GM12872 (cell line): ENCODE data around the gene SMAD5.

Source experiments
- TF ChIP-seq, protein P1 (sequence below): IDR thresholded peaks from 3 replicates; pipeline ENCODE4 v1.5.1; 2011; ENCODE audit warnings: low read depth, mild to moderate bottlenecking, low read length, moderate library complexity; ENCODE audit not compliant: insufficient read depth

SMAD5 gene

DNA sequence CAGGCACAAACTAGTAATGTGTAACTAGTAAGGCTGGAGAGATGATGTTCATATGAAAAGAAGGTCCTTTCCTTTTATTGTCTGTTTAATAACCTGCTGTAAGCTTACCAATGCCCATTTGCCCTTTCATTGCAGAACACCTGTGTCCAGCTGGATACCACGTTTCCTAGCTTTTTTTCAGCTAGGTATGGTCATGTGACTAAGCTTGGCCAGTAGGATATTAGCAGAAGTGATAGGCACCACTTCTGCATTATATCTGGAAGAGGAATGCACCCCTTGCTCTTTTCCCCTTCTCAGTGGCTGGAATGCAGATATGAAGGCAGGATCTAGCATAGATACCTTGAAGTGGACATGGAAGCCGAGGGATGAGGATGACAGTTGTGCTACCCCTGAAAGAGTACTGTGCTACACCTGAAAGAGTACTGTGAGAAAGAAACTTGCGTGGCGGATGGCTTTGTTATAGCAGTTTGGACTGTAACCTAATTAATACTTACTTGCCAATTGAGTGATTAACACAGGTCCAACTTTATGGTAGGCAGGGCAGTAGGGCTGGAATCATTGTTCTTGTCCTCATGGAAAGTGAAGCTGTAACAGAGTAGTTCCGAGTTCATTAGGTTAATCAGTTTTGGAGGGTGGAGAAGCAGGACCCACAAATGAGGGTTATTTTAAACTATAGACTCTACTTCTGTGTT lies 53.5 kb downstream of the SMAD5 start:
- TF ChIP-seq, protein P1, sequence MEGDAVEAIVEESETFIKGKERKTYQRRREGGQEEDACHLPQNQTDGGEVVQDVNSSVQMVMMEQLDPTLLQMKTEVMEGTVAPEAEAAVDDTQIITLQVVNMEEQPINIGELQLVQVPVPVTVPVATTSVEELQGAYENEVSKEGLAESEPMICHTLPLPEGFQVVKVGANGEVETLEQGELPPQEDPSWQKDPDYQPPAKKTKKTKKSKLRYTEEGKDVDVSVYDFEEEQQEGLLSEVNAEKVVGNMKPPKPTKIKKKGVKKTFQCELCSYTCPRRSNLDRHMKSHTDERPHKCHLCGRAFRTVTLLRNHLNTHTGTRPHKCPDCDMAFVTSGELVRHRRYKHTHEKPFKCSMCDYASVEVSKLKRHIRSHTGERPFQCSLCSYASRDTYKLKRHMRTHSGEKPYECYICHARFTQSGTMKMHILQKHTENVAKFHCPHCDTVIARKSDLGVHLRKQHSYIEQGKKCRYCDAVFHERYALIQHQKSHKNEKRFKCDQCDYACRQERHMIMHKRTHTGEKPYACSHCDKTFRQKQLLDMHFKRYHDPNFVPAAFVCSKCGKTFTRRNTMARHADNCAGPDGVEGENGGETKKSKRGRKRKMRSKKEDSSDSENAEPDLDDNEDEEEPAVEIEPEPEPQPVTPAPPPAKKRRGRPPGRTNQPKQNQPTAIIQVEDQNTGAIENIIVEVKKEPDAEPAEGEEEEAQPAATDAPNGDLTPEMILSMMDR = no peak

DNA sequence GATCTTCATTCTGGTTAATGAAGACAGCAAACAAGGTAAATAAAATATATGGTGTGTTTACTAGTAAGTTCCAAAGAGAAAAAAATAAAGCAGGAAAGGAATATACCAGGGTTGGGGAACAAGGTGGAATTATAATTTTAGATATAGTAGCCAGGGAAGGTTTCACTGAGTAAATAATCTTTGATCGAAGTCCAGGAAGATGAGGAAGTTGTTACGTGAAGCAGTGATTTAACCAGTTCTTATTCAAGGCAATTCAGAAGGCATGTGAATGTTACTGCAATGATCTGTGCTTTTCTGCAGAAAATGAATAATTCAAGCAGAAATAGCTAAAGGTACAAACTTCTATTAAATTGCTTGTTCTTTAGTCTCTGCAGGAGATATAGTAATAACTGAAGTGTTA lies 54.2 kb downstream of the SMAD5 start:
- TF ChIP-seq, protein P1 = no peak

DNA sequence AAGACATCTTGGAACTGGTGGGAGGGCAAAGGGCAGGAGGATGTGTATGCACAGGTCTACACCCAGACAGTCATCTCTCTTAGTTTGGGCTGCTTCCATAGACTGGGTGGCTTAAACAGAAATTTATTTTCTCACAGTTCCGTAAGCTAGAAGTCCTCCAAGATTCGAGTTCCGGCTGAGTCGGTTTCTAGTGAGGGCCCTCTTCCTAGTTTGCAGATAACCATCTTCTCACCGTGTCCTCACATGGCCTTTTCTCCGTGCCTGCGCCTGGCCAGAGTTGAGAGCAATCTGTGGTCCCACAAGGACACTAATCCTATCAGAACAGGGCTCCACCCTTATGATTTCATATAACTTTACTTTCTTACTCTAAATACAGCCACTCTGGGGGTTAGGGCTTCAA lies 56.2 kb downstream of the SMAD5 start:
- TF ChIP-seq, protein P1 = no peak

DNA sequence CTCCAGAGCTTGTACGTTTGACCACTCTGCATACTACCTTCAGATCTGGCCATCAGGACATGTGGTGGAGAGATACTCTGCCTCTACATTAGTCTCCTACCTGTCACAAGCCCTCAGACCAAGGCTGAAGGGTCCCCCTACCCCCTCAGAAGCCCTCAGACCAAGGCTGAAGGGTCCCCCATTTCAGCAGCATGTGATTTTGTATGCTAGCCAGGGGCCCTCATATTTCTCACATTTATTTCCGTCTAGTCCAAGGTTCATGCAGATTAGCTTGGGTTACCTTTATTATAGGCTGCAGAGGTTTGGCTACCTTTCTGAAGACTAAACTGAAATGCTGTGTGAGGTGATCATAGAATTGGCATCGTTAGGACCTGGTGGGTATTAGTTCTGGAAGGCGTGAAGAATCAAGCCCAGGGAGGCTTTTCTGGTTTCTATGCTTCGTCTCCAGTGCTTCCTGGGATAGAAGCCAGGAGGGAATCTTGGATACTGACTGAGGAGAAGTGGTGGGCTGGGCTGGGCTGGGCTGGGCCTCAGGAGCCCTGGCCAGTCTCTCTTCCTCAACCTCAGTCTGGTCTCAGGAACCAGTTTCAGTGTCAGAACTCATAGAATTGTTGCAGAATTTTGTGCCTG lies 57.6 kb downstream of the SMAD5 start:
- TF ChIP-seq, protein P1 = no peak

DNA sequence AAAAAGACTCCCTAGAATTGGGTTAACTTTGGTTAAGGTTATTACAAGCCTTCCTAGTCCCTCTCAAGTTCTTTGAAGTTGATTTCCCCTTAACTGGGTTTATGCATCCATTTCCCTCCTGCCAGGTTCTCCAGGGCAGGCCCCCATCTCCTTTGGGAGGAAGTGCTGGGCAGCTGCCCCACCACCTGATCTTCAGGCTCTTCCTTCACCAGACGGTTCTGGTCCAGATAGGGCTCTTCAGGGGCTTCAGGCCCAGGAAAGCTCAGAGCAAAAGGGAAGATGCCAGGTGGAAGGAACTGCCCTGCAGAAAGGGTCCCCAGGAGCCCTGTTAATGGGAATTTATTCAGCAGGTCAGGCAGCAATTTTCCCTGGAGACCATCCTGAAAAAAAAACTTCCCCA lies 58.3 kb downstream of the SMAD5 start:
- TF ChIP-seq, protein P1 = no peak

DNA sequence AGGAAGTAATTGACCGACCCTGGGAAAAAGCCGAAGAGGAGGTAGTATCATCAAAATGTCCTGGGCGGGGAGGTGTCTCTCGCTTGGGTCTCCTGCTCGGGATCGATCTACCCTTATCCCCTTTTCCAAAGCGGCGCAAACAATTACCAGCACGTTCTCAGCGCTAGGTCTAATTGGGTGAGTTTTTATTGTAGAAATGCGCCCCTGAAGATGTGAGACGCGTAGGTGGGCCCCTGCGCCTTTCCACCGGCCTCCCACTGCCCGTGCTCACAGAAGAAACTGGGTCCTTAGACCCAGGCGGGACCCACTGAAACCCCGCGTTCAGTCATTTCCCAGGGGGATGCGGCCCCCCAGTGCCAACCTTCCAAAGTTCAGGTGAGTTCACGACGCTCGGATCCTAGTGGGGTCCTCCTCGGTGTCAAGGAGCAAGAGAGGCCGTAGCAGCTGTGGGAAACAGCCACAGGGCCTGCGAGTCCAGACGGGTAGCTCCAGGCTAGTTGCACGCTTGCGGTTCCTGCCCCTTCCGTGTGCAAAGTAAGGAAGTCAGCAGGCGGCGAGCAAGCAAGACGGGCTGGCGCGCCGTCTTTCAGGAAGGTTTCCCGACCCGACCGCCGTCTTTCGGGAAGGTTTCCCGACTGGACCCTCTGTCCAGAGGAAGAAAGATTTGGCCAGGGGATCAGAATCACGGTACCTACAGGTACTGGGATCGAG lies 58.8 kb downstream of the SMAD5 start:
- TF ChIP-seq, protein P1 = no peak

DNA sequence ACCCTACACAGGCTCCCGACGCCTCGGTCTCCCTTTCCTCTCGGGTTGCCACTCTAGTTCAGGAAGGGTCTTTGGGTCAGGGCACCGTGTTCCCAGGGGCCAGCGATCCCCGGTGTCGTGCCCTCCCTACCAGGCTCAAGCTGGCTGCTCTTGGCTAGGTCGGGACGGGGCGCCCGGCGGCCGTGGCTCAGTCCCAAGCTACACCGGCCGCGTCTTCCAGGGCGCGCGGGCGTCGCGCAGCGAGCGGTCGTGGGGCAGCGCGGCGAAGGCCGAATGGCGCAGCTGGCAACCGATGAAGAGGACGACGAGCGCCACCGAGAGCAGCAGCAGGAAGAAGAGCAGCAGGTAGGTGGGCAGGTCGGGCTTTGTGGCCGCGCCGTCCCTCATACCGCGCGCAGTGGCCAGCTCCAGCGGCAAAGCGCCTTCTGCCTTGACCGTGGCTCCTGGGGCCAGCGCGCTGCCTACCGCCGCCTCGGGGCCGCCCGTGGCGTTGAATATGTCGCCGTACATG lies 59.4 kb downstream of the SMAD5 start:
- TF ChIP-seq, protein P1 = no peak
